ENCODE results near the gene KCNQ1. TPM values are rescaled to one million over a fixed set of nuclear protein-coding genes. Genes with fewer than 3 reads are reported as not detected.
A peak's percentile ranks its signal among the peaks of the same experiment; 100 is the strongest.

KCNQ1 gene
- total RNA-seq, 1 donor from 2014 or later = 0.86 TPM

- Mint-ChIP-seq H3K36me3 (ENCODE audit: low read depth) (no peaks in the 10 kb centered on the region), H3K27me3 (ENCODE audit: low read depth) (no peaks in the 10 kb centered on the region), H3K4me3 (no peak overlapping the region), H3K4me1 (no peaks in the 10 kb centered on the region), H3K27ac (ENCODE audit: unreplicated experiment) (peak overlapping the region; percentile 12), H3K9me3 (no peaks in the 10 kb centered on the region)
- no peak for DNase-seq (ENCODE audit: low read depth, low spot score)
- no peak for TF ChIP-seq CTCF (conservative IDR thresholded peaks at IDR 0.05)
These were observed 32.5 kb upstream of the KCNQ1 start for GRCh38 chr11:2412323-2412722.

GRCh38 chr11:2413742-2414579 lies 30.8 kb upstream of the KCNQ1 start:
- Mint-ChIP-seq H3K4me3 (no peak overlapping the region), H3K4me1 (no peaks in the 10 kb centered on the region), H3K36me3 (ENCODE audit: low read depth) (no peaks in the 10 kb centered on the region), H3K27ac (ENCODE audit: unreplicated experiment) (no peak overlapping the region), H3K27me3 (ENCODE audit: low read depth) (no peaks in the 10 kb centered on the region), H3K9me3 (no peaks in the 10 kb centered on the region)
- no peak for DNase-seq (ENCODE audit: low read depth, low spot score)
- no peak for TF ChIP-seq CTCF (conservative IDR thresholded peaks at IDR 0.05)

DNA sequence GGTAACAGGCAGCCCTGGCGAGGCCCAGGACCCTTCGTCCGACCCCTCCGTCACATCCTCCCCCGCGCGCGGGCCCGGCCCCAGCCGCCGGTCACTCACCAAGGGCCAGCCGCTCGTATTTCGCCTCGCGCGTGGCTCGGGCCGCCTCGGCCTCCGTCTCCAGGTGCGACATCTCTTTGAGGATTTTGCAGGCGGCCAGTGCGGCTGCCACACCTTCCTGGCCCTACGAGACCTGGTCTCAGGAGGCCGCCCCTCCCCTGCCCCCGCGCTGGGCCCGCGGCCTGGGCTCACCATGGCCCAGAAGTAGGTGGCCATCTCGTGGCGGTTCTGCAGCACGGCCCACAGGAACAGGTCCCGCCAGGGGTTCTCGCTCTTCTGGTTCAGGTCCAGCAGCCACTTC lies 30.2 kb upstream of the KCNQ1 start:
- Mint-ChIP-seq H3K27ac (ENCODE audit: unreplicated experiment) (no peak overlapping the region), H3K27me3 (ENCODE audit: low read depth) (no peaks in the 10 kb centered on the region), H3K4me3 (no peak overlapping the region), H3K9me3 (no peaks in the 10 kb centered on the region), H3K36me3 (ENCODE audit: low read depth) (no peaks in the 10 kb centered on the region), H3K4me1 (no peaks in the 10 kb centered on the region)
- no peak for DNase-seq (ENCODE audit: low read depth, low spot score)
- TF ChIP-seq CTCF (conservative IDR thresholded peaks at IDR 0.05) = no peak

DNA sequence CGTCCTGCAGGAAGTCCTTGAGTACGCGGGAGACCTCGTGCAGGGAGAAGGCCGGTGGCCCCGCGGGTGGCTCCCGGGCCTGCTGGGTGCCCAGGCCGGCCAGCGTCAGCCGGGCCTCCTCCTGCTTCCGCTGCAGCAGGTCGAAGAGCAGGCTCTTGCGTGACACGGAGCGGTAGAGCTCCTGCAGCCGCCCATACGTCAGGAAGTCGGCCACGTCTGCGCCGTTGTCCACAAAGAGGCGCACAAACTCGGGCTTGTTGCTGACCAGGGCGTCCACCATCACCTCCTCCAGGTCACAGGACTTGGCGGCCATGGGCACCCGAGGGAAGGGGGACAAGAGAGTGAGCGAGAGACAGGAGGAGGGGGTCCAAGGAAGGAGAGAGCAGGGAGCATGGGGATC lies 29.6 kb upstream of the KCNQ1 start:
- Mint-ChIP-seq H3K4me3 (no peak overlapping the region), H3K27me3 (ENCODE audit: low read depth) (no peaks in the 10 kb centered on the region), H3K27ac (ENCODE audit: unreplicated experiment) (no peak overlapping the region), H3K4me1 (no peaks in the 10 kb centered on the region), H3K36me3 (ENCODE audit: low read depth) (no peaks in the 10 kb centered on the region), H3K9me3 (no peaks in the 10 kb centered on the region)
- DNase-seq (ENCODE audit: low read depth, low spot score) = no peak
- no peak for TF ChIP-seq CTCF (conservative IDR thresholded peaks at IDR 0.05)

DNA sequence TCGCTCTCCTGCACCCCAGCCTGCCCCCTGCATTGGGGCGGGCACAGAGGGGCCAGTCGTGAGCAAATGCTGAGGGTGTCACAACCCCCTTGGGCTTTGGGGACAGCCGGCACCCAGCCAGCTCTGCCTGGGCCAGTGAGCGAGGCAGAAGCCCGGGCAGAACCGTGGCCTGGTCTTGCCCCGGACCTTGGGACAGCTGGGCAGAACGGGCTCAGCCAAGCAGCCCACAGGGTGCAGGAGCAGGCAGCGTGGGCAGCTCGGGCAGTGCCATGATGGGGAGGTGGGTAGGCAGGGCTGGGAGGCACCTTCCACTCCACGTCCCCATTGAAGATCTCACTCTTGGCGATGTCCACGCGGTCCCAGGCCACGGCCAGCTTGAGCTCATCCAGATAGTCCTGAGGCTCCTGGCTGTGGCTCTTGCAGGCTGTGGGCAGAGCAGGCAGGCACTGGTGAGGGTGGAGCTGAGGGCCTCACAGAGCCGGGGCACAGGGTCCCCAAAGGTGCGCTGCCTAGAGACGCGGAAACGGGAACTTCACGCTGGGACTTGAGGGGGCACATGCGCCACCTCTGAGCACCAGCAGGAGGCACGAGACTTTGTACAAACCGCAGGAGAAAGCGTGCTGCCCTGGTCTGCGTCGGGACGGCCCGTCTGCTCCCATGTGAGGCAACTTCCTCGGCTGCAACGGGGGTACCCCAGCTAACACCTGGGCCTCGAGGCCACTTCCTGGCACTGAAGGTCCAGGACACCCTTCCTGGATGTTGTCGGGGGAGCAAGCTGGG lies 29.0 kb upstream of the KCNQ1 start:
- peak; percentile 15 for TF ChIP-seq CTCF (conservative IDR thresholded peaks at IDR 0.05)
- Mint-ChIP-seq H3K9me3 (no peaks in the 10 kb centered on the region), H3K27me3 (ENCODE audit: low read depth) (no peaks in the 10 kb centered on the region), H3K4me3 (no peak overlapping the region), H3K4me1 (no peaks in the 10 kb centered on the region), H3K27ac (ENCODE audit: unreplicated experiment) (no peak overlapping the region), H3K36me3 (ENCODE audit: low read depth) (no peaks in the 10 kb centered on the region)
- DNase-seq (ENCODE audit: low read depth, low spot score) = no peak
